ENCODE results near the gene ULBP1. TPM values are rescaled to one million over a fixed set of nuclear protein-coding genes. Genes with fewer than 3 reads are reported as not detected.

Gene ULBP1
- total RNA-seq, 5 donors from 2014 or later (not counting 1 experiment from before 2014, with no cell fraction given) = 0.13 to 0.23 (median 0.14) TPM; not detected in 1

- ATAC-seq (replicated peaks in 1 of 4) (no peak), DNase-seq (no peak)
- H3K36me3 Mint-ChIP-seq = no peaks in the 10 kb centered on the region
- H3K4me1 Mint-ChIP-seq = peaks cover 22 to 28% (median 23%) of the 10 kb centered on the region in 3 donors
- POLR2A ChIA-PET = no interaction called here
- no peak overlapping the region for H3K4me3 ChIP-seq (ENCODE audit: control insufficient read depth in 1 of 2, extremely low read depth in 1 of 2, low read length in 1 of 2)
- H3K9me3 Mint-ChIP-seq = no peaks in the 10 kb centered on the region
- no peaks in the 10 kb centered on the region for H3K36me3 ChIP-seq (ENCODE audit: control insufficient read depth in 2 of 2, extremely low read depth in 1 of 2, insufficient read depth in 1 of 2, low read length in 1 of 2)
- peaks cover 8 to 31% of the 10 kb centered on the region in 2 experiments for H3K4me1 ChIP-seq (ENCODE audit: control insufficient read depth in 1 of 2, extremely low read depth in 1 of 2, insufficient read depth in 2 of 2, low read length in 2 of 2)
- CTCF ChIA-PET = no interaction called here
- no peak overlapping the region for H3K27ac ChIP-seq (ENCODE audit: low read length)
- H3K4me3 Mint-ChIP-seq = no peak overlapping the region
- no peaks in the 10 kb centered on the region for H3K9me3 ChIP-seq
- 88% methylated on average over 5 of the region's 6 CpGs for WGBS (ENCODE audit: insufficient coverage)
- no peak overlapping the region for H3K27ac Mint-ChIP-seq
- H3K27me3 ChIP-seq (replicated peaks in 1 of 2; ENCODE audit: control insufficient read depth in 2 of 2, extremely low read depth in 1 of 2, insufficient read depth in 2 of 2, low read length in 1 of 2) = peaks cover 8 to 70% of the 10 kb centered on the region in 2 experiments
- peaks cover 70 to 82% of the 10 kb centered on the region in 2 donors for H3K27me3 Mint-ChIP-seq
Measured at GRCh38 chr6:149960488-149960887, 3.3 kb upstream of the ULBP1 start.

- H3K36me3 Mint-ChIP-seq = no peaks in the 10 kb centered on the region
- H3K9me3 ChIP-seq = no peaks in the 10 kb centered on the region
- peaks cover 68 to 80% of the 10 kb centered on the region in 2 donors for H3K27me3 Mint-ChIP-seq
- H3K27ac Mint-ChIP-seq = peak overlapping the region in 1 of 2 donors; percentile 40
- DNase-seq (peak in 23 of 35 experiments; percentile 21 to 71 (median 43)), ATAC-seq (replicated peaks in 1 of 4) (peak in 1 of 4 experiments; percentile 38)
- WGBS (ENCODE audit: insufficient coverage) = 67% methylated on average over 3 of the region's 6 CpGs
- H3K4me1 ChIP-seq (ENCODE audit: control insufficient read depth in 1 of 2, extremely low read depth in 1 of 2, insufficient read depth in 2 of 2, low read length in 2 of 2) = peaks cover 8 to 31% of the 10 kb centered on the region in 2 experiments
- H3K36me3 ChIP-seq (ENCODE audit: control insufficient read depth in 2 of 2, extremely low read depth in 1 of 2, insufficient read depth in 1 of 2, low read length in 1 of 2) = no peaks in the 10 kb centered on the region
- ChIA-PET POLR2A (no interaction called here), CTCF (interaction anchor here (0.7 to 1.3 kb wide), 4 partner anchors 10 to 54 kb away, joined by 3 to 4 read pairs (median 4); no protein-coding TSS in a partner anchor)
- H3K27ac ChIP-seq (ENCODE audit: low read length) = no peak overlapping the region
- no peak overlapping the region for H3K4me3 ChIP-seq (ENCODE audit: control insufficient read depth in 1 of 2, extremely low read depth in 1 of 2, low read length in 1 of 2)
- peaks cover 22 to 33% (median 26%) of the 10 kb centered on the region in 3 donors for H3K4me1 Mint-ChIP-seq
- H3K9me3 Mint-ChIP-seq = no peaks in the 10 kb centered on the region
- no peak overlapping the region for H3K4me3 Mint-ChIP-seq
- peaks cover 6 to 72% of the 10 kb centered on the region in 2 experiments for H3K27me3 ChIP-seq (replicated peaks in 1 of 2; ENCODE audit: control insufficient read depth in 2 of 2, extremely low read depth in 1 of 2, insufficient read depth in 2 of 2, low read length in 1 of 2)
Measured at GRCh38 chr6:149961728-149962425, 1.9 kb upstream of the ULBP1 start.

- no peaks in the 10 kb centered on the region for H3K9me3 Mint-ChIP-seq
- Histone ChIP-seq H3K27me3 (replicated peaks in 1 of 2; ENCODE audit: control insufficient read depth in 2 of 2, extremely low read depth in 1 of 2, insufficient read depth in 2 of 2, low read length in 1 of 2) (peaks cover 6 to 73% of the 10 kb centered on the region in 2 experiments), H3K36me3 (ENCODE audit: control insufficient read depth in 2 of 2, extremely low read depth in 1 of 2, insufficient read depth in 1 of 2, low read length in 1 of 2) (no peaks in the 10 kb centered on the region), H3K27ac (ENCODE audit: low read length) (no peak overlapping the region), H3K9me3 (no peaks in the 10 kb centered on the region), H3K4me1 (ENCODE audit: control insufficient read depth in 1 of 2, extremely low read depth in 1 of 2, insufficient read depth in 2 of 2, low read length in 2 of 2) (peaks cover 8 to 31% of the 10 kb centered on the region in 2 experiments), H3K4me3 (ENCODE audit: control insufficient read depth in 1 of 2, extremely low read depth in 1 of 2, low read length in 1 of 2) (peak overlapping the region in 1 of 2 donors; percentile 52)
- H3K27ac Mint-ChIP-seq = peak overlapping the region in 1 of 2 donors; percentile 19
- CTCF ChIA-PET = interaction anchor here in 1 of 2 donors (1.3 kb wide), 1 partner anchor 38 kb away, joined by 4 read pairs; no protein-coding TSS in a partner anchor
- ATAC-seq (replicated peaks in 1 of 4) (no peak), DNase-seq (no peak)
- WGBS (ENCODE audit: insufficient coverage) = 68% methylated on average over 6 of the region's 7 CpGs
- H3K27me3 Mint-ChIP-seq = peaks cover 74 to 85% of the 10 kb centered on the region in 2 donors
- POLR2A ChIA-PET = no interaction called here
- H3K4me3 Mint-ChIP-seq = peak overlapping the region; percentile 84 to 95 (median 85)
- H3K36me3 Mint-ChIP-seq = no peaks in the 10 kb centered on the region
- H3K4me1 Mint-ChIP-seq = peaks cover 22 to 33% (median 26%) of the 10 kb centered on the region in 3 donors
Measured at GRCh38 chr6:149962461-149963211, 1.1 kb upstream of the ULBP1 start.

- no peak overlapping the region for H3K27ac Mint-ChIP-seq
- peaks cover 73 to 84% of the 10 kb centered on the region in 2 donors for H3K27me3 Mint-ChIP-seq
- H3K4me1 Mint-ChIP-seq = peaks cover 22 to 33% (median 26%) of the 10 kb centered on the region in 3 donors
- DNase-seq = peak in 2 of 35 experiments; percentile 15 to 57
- no peaks in the 10 kb centered on the region for H3K36me3 Mint-ChIP-seq
- 24% methylated on average over 3 of the region's 8 CpGs for WGBS (ENCODE audit: insufficient coverage)
- no peaks in the 10 kb centered on the region for H3K9me3 Mint-ChIP-seq
- Histone ChIP-seq H3K9me3 (no peaks in the 10 kb centered on the region), H3K27ac (ENCODE audit: low read length) (no peak overlapping the region), H3K4me1 (ENCODE audit: control insufficient read depth in 1 of 2, extremely low read depth in 1 of 2, insufficient read depth in 2 of 2, low read length in 2 of 2) (peaks cover 8 to 31% of the 10 kb centered on the region in 2 experiments), H3K4me3 (ENCODE audit: control insufficient read depth in 1 of 2, extremely low read depth in 1 of 2, low read length in 1 of 2) (peak overlapping the region; percentile 52 to 60), H3K36me3 (ENCODE audit: control insufficient read depth in 2 of 2, extremely low read depth in 1 of 2, insufficient read depth in 1 of 2, low read length in 1 of 2) (no peaks in the 10 kb centered on the region), H3K27me3 (replicated peaks in 1 of 2; ENCODE audit: control insufficient read depth in 2 of 2, extremely low read depth in 1 of 2, insufficient read depth in 2 of 2, low read length in 1 of 2) (peaks cover 6 to 75% of the 10 kb centered on the region in 2 experiments)
- H3K4me3 Mint-ChIP-seq = peak overlapping the region; percentile 84 to 95 (median 85)
- ChIA-PET CTCF (no interaction called here), POLR2A (no interaction called here)
- peak in 1 of 4 experiments; percentile 14 for ATAC-seq (replicated peaks in 1 of 4)
Measured at GRCh38 chr6:149963212-149963461, 606 bp upstream of the ULBP1 start.

- WGBS (ENCODE audit: insufficient coverage) = 4% methylated on average over 93 of the region's 103 CpGs
- peak; percentile 4 to 13 (median 6) for ATAC-seq (replicated peaks in 1 of 4)
- CTCF ChIA-PET = no interaction called here
Measured at GRCh38 chr6:149964308-149965193, 808 bp downstream of the ULBP1 start.

More at GRCh38 chr6:149964308-149965193, 808 bp downstream of the ULBP1 start:
- Mint-ChIP-seq H3K27ac (peak overlapping the region; percentile 34 to 40), H3K9me3 (no peaks in the 10 kb centered on the region), H3K4me1 (peaks cover 22 to 33% (median 26%) of the 10 kb centered on the region in 3 donors), H3K4me3 (peak overlapping the region; percentile 84 to 95 (median 85)), H3K27me3 (peaks cover 73 to 88% of the 10 kb centered on the region in 2 donors), H3K36me3 (no peaks in the 10 kb centered on the region)
- Histone ChIP-seq H3K4me1 (ENCODE audit: control insufficient read depth in 1 of 2, extremely low read depth in 1 of 2, insufficient read depth in 2 of 2, low read length in 2 of 2) (peaks cover 8 to 31% of the 10 kb centered on the region in 2 experiments), H3K9me3 (no peaks in the 10 kb centered on the region), H3K4me3 (ENCODE audit: control insufficient read depth in 1 of 2, extremely low read depth in 1 of 2, low read length in 1 of 2) (peak overlapping the region; percentile 52 to 60), H3K27me3 (replicated peaks in 1 of 2; ENCODE audit: control insufficient read depth in 2 of 2, extremely low read depth in 1 of 2, insufficient read depth in 2 of 2, low read length in 1 of 2) (peaks cover 4 to 80% of the 10 kb centered on the region in 2 experiments), H3K27ac (ENCODE audit: low read length) (no peak overlapping the region), H3K36me3 (ENCODE audit: control insufficient read depth in 2 of 2, extremely low read depth in 1 of 2, insufficient read depth in 1 of 2, low read length in 1 of 2) (no peaks in the 10 kb centered on the region)
- POLR2A ChIA-PET = interaction anchor here in 1 of 2 donors (0.5 kb wide), 1 partner anchor 19 kb away, joined by 9 read pairs; no protein-coding TSS in a partner anchor
- peak in 9 of 35 experiments; percentile 12 to 34 (median 18) for DNase-seq

All from T-cell (primary cell).